RWPE1 (cell line): ENCODE results near the gene YPEL3.

Experiments used
- CTCF ChIA-PET: fragments of 350-600 bp; sonication (Branson Sonifier 250); formaldehyde crosslinking; extraction: SDS; loops from one replicate; lab custom pipeline; 2021; lab: Yijun Ruan, JAX
- POLR2A ChIA-PET: fragments of 400-600 bp; formaldehyde crosslinking; extraction: SDS; loops from one replicate; lab custom pipeline; 2020; ENCODE audit warnings: antibody characterized with exemption; ENCODE audit not compliant: low non-redundant PET; lab: Yijun Ruan, JAX
- DNase-seq: peaks from one replicate; pipeline ENCODE4 v3.0.0; 2012; ENCODE audit warnings: low spot score
- H3K27ac ChIP-seq: fragments of 450-650 bp; 2 replicates; pipeline ENCODE4 v1.5.1; 2017
- TF ChIP-seq, protein P1 (sequence below): fragments of 450-650 bp; conservative IDR thresholded peaks from 2 replicates; pipeline ENCODE4 v1.5.1; 2017; ENCODE audit warnings: low read depth, mild to moderate bottlenecking

The YPEL3 gene

DNA sequence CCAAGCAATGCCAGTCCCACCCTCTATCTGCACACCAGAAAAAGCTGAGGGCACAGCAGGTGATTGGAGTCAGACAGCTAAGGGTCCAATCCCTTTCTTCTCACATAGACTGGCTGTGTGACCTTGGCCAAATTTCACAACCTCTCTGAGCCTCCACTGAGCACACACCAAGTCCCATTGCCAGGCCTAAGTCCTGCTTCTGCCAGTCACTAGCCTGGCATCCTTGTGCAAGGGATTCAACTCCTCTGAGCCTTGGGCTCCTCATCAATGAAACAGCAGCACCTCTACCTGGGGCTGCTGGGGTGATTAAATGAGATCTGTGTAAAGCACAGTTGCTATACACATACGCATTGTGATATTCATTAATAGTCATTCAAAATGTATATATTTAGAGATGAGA lies 49.4 kb downstream of the YPEL3 start:
- ChIA-PET POLR2A (no interaction called here), CTCF (interaction anchor here (0.6 kb wide), 2 partner anchors 8 to 197 kb away, joined by 3 read pairs; no protein-coding TSS in a partner anchor)
- H3K27ac ChIP-seq: no peak overlapping the region
- TF ChIP-seq, protein P1, sequence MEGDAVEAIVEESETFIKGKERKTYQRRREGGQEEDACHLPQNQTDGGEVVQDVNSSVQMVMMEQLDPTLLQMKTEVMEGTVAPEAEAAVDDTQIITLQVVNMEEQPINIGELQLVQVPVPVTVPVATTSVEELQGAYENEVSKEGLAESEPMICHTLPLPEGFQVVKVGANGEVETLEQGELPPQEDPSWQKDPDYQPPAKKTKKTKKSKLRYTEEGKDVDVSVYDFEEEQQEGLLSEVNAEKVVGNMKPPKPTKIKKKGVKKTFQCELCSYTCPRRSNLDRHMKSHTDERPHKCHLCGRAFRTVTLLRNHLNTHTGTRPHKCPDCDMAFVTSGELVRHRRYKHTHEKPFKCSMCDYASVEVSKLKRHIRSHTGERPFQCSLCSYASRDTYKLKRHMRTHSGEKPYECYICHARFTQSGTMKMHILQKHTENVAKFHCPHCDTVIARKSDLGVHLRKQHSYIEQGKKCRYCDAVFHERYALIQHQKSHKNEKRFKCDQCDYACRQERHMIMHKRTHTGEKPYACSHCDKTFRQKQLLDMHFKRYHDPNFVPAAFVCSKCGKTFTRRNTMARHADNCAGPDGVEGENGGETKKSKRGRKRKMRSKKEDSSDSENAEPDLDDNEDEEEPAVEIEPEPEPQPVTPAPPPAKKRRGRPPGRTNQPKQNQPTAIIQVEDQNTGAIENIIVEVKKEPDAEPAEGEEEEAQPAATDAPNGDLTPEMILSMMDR: no peak
- no peak for DNase-seq

DNA sequence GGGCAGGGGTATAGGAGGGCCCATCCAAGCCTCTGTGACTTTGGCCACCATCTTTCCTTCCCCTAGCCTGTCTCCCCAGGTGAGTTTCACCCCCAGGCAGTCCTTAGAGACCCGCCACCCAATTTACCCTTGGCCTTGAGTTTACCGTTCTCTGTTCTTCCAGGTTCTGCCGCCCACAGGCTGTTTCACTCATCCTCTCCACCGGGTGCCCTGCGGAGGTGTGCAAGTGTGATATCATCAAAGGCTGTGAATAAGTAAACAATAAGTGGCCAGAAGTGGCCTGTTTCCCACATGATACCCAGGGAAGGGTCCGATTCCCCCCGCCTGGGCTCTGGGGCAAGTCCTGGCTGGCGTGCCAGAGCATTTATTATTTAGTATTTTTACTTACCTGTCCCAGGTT lies 49.8 kb downstream of the YPEL3 start:
- DNase-seq: no peak
- ChIA-PET POLR2A (no interaction called here), CTCF (no interaction called here)
- H3K27ac ChIP-seq: no peak overlapping the region
- TF ChIP-seq, protein P1: no peak
